Activated B cell treated with CpG ODN at 0.5 μM for 24 hours (primary cell): ENCODE results near the gene CCL5. TPM values are rescaled to one million over a fixed set of nuclear protein-coding genes. Genes with fewer than 3 reads are reported as not detected.

Experiments
- ATAC-seq: fragments of 200-7000 bp; cut with Tn5 transposase; one replicate; pipeline ENCODE4 v1.10.0; 2021; ENCODE audit warnings: low read depth, mild to moderate bottlenecking, moderate library complexity
- CTCF ChIA-PET: fragments of 350-600 bp; sonication (Branson Sonifier 250); formaldehyde crosslinking; loops from one replicate; lab custom pipeline; 2021; ENCODE audit warnings: antibody characterized with exemption; lab: Charles Lee
- POLR2A ChIA-PET: fragments of 350-600 bp; sonication (Branson Sonifier 250); formaldehyde crosslinking; loops from one replicate; lab custom pipeline; 2021; ENCODE audit warnings: antibody characterized with exemption; lab: Charles Lee
- DNase-seq: peaks from one replicate; pipeline ENCODE4 v3.0.0; 2022
- H3K27ac Mint-ChIP-seq: one replicate; pipeline ENCODE4 v1.8.0; 2020; ENCODE audit warnings: mixed read lengths
- H3K27me3 Mint-ChIP-seq: one replicate; pipeline ENCODE4 v1.8.0; 2021; ENCODE audit warnings: mixed read lengths
- H3K36me3 Mint-ChIP-seq: one replicate; pipeline ENCODE4 v1.8.0; 2021; ENCODE audit warnings: low read depth, mixed read lengths
- H3K4me1 Mint-ChIP-seq: one replicate; pipeline ENCODE4 v1.8.0; 2021; ENCODE audit warnings: mixed read lengths
- H3K4me3 Mint-ChIP-seq: one replicate; pipeline ENCODE4 v1.8.0; 2020; ENCODE audit warnings: mild to moderate bottlenecking, mixed read lengths
- H3K9me3 Mint-ChIP-seq: one replicate; pipeline ENCODE4 v1.8.0; 2020; ENCODE audit warnings: mixed read lengths
- intact Hi-C: fragments of 100-400 bp; cut with micrococcal nuclease; formaldehyde crosslinking; loops from one replicate; pipeline ENCODE4 v1.15.1; 2024
- total RNA-seq: library from RNA; stranded (reverse); gene quantifications from 2 replicates; pipeline ENCODE4 v1.2.3, GENCODE V29; 2022
- TF ChIP-seq, protein P1 (sequence below): fragments of 200-600 bp; IDR thresholded peaks from one replicate; pipeline ENCODE4 v1.8.0; 2022; ENCODE audit warnings: antibody characterized with exemption, mild to moderate bottlenecking

CCL5 gene
- total RNA-seq, 1 donor from 2014 or later, result 3.3 TPM

DNA sequence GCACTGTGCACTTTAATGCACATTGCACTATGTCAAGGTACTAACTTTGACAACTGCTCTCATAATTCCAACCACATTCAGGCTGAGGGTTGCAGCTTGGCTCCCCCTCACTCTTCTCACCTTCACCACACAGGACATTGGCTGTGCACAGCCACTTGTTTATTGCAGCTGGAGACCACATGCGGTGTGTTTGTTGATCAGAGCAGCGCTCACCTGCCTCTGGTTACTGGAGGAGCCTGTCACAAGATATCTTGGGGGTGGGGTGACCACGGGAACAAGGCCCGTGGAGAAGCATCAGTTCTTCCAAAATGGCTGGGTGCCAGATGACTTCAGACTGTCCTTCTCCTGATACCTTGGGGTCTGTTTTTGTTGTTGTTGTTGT lies 10.6 kb upstream of the CCL5 start:
- H3K4me3 Mint-ChIP-seq, result no peak overlapping the region

DNA sequence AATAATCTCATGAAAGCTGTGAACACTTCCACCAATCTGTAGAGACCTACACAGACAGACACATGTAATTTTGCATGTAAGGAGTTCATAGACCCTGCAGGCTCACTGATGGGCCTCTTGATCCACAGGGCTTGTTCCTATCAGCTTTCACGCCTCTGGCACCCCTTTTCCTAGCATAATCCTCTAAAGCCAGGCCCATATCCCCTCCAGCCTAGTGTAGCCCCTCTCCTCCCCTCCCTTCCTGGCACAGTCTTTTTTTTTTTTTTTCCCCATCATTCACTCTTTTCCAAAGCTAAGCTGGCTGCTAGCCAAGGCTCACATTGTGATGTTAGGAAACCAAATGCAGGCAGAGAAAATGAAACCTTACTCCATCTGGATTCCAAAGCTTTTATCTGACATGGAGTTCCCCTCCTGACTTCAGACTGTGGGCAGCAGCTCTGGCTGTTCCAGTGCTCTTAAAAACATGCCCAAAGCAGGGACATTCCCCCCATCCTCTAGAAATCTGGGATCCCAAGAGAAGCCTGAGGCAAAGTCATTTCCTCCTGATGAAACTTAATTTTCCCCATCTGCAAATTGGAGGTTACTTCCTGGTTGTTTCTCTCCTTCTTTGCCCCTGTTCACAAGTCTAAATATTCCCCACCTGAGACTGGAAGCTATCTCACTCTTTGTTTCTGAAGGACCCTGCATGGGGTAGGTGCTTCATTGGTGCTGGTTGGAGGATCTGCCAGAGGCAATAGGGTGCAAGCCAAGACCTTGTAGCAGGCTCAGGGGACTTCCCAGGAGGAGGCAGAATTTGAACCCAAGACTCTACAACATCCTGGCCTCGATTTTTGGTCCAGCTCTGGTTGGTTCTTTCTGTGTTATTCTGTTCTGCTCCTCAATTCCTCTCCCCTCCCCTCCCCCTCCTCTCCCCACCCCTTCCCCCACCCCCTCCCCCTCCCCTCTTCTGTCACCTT lies 9.9 kb upstream of the CCL5 start:
- Mint-ChIP-seq H3K27ac (no peak overlapping the region), H3K9me3 (no peaks in the 10 kb centered on the region), H3K36me3 (no peaks in the 10 kb centered on the region), H3K27me3 (no peaks in the 10 kb centered on the region), H3K4me1 (peaks cover 1% of the 10 kb centered on the region), H3K4me3 (no peak overlapping the region)
- TF ChIP-seq, protein P1, sequence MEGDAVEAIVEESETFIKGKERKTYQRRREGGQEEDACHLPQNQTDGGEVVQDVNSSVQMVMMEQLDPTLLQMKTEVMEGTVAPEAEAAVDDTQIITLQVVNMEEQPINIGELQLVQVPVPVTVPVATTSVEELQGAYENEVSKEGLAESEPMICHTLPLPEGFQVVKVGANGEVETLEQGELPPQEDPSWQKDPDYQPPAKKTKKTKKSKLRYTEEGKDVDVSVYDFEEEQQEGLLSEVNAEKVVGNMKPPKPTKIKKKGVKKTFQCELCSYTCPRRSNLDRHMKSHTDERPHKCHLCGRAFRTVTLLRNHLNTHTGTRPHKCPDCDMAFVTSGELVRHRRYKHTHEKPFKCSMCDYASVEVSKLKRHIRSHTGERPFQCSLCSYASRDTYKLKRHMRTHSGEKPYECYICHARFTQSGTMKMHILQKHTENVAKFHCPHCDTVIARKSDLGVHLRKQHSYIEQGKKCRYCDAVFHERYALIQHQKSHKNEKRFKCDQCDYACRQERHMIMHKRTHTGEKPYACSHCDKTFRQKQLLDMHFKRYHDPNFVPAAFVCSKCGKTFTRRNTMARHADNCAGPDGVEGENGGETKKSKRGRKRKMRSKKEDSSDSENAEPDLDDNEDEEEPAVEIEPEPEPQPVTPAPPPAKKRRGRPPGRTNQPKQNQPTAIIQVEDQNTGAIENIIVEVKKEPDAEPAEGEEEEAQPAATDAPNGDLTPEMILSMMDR, result no peak
- no peak for DNase-seq
- intact Hi-C loops, result no loop called here
- CTCF ChIA-PET, result no interaction called here
- no peak for ATAC-seq
- POLR2A ChIA-PET, result interaction anchor here (0.7 kb wide), 1 partner anchor 1165 kb away, joined by 3 read pairs; no protein-coding TSS in a partner anchor

More for the DNA sequence above, 10.6 kb upstream of the CCL5 start:
- POLR2A ChIA-PET, result interaction anchor here (0.7 kb wide), 1 partner anchor 1165 kb away, joined by 3 read pairs; no protein-coding TSS in a partner anchor
- H3K27ac Mint-ChIP-seq, result no peak overlapping the region
- intact Hi-C loops, result no loop called here
- TF ChIP-seq, protein P1, result no peak
- no peaks in the 10 kb centered on the region for H3K27me3 Mint-ChIP-seq
- CTCF ChIA-PET, result no interaction called here
- peaks cover 1% of the 10 kb centered on the region for H3K4me1 Mint-ChIP-seq
- ATAC-seq (no peak), DNase-seq (no peak)
- no peaks in the 10 kb centered on the region for H3K9me3 Mint-ChIP-seq
- H3K36me3 Mint-ChIP-seq, result no peaks in the 10 kb centered on the region

DNA sequence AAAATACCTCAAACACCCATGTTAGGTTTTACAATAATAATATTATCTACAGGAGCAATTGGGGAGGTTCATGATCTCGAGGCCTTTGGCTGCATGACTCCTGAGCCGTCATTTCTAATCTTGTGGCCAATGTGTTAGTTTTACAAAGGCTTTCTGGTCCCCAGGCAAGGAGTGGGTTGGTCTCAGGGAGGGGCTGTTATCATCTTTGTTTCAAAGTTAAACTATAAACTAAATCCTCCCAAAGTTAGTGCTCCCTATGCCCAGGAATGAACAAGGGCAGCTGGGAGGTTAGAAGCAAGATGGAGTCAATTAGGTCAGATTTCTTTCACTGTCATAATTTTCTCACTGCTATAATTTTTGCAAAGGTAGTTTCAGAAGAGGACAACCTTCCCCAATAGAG lies 9.1 kb upstream of the CCL5 start:
- ATAC-seq, result no peak
- no peak for DNase-seq
- ChIA-PET POLR2A (no interaction called here), CTCF (no interaction called here)
- Mint-ChIP-seq H3K27ac (no peak overlapping the region), H3K4me3 (no peak overlapping the region), H3K27me3 (no peaks in the 10 kb centered on the region), H3K4me1 (peaks cover 1% of the 10 kb centered on the region), H3K36me3 (no peaks in the 10 kb centered on the region), H3K9me3 (no peaks in the 10 kb centered on the region)
- TF ChIP-seq, protein P1, result no peak
- intact Hi-C loops, result no loop called here

DNA sequence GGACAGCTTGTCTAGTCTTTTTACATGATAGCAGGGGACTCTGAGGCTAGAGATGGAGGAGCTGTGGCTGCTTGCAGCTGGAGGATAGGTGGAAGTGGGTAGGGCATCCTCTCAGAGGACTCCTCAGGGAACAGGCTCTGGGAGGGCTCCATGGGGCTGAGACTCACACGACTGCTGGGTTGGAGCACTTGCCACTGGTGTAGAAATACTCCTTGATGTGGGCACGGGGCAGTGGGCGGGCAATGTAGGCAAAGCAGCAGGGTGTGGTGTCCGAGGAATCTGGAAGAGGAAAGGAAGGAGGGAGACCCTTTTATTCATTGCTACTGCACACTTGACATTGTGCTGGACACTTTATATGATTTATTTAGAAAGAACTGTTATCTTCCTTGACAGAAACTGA lies 1.8 kb downstream of the CCL5 start:
- ATAC-seq, result no peak
- Mint-ChIP-seq H3K27ac (no peak overlapping the region), H3K27me3 (no peaks in the 10 kb centered on the region), H3K4me3 (no peak overlapping the region), H3K4me1 (peaks cover 34% of the 10 kb centered on the region), H3K9me3 (no peaks in the 10 kb centered on the region), H3K36me3 (no peaks in the 10 kb centered on the region)
- intact Hi-C loops, result no loop called here
- DNase-seq, result no peak
- TF ChIP-seq, protein P1, result no peak
- POLR2A ChIA-PET, result no interaction called here
- CTCF ChIA-PET, result no interaction called here

DNA sequence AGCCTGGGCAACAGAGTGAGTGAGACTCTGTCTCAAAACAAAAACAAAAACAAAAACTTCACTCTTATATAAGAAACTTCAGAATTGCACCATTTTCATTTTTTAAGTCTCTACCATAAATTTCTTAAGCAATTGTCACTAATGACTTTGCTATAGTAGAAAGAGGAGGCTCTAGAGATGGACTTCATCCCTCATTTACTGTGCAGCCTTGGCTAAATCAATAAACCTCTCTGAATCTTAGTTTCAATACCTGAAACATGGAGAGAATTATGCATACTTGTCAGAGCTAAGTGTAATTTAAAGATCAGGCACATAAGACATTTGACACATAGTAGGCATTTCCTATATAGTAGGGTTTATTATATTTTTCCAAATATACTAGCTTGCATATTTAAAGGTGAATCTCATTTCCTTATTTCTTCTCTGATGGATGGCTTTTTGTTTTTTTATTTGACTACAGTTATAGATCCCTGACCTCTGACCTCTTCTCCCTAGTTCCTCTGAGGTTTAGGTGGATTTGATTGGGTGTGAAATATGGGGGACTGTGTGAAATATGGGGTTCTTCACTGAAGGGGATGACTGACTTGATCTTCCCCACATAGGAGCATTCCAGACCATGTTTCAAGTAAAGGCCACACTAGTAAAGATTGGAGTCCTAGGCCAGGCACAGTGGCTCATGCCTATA lies 2.7 kb downstream of the CCL5 start:
- Mint-ChIP-seq H3K9me3 (no peaks in the 10 kb centered on the region), H3K27me3 (no peaks in the 10 kb centered on the region), H3K4me1 (peaks cover 34% of the 10 kb centered on the region), H3K36me3 (no peaks in the 10 kb centered on the region), H3K27ac (no peak overlapping the region), H3K4me3 (no peak overlapping the region)
- CTCF ChIA-PET, result no interaction called here
- intact Hi-C loops, result no loop called here
- ATAC-seq, result no peak
- DNase-seq, result no peak
- POLR2A ChIA-PET, result no interaction called here
- TF ChIP-seq, protein P1, result no peak
